DLD1 (cell line): Measurements from ENCODE around the gene ABCC11.
"Not testable (repeated sequence)": the region's sequence is repeated elsewhere in the genome, so short reads cannot be mapped to it uniquely, and the experiment has no call there.

ENCODE experiments used
- in situ Hi-C: cut with HindIII; loops from 2 replicates; pipeline ENCODE4 v1.10.0; 2017; ENCODE audit warnings: low sequenced_read_pairs

Gene ABCC11

GRCh38 chr16:48204825-48205151 lies 42.6 kb downstream of the ABCC11 start:
- in situ Hi-C loops, result no loop called here

GRCh38 chr16:48203974-48204824 lies 43.1 kb downstream of the ABCC11 start:
- in situ Hi-C loops, result no loop called here

- in situ Hi-C loops, result no loop called here
Observed at GRCh38 chr16:48201515-48202201, 45.7 kb downstream of the ABCC11 start.

GRCh38 chr16:48197294-48197693 lies 50.0 kb downstream of the ABCC11 start:
- in situ Hi-C loops, result no loop called here

- in situ Hi-C loops, result no loop called here
Observed at GRCh38 chr16:48194828-48195556, 52.3 kb downstream of the ABCC11 start.

GRCh38 chr16:48193846-48194245 lies 53.5 kb downstream of the ABCC11 start:
- in situ Hi-C loops, result no loop called here

GRCh38 chr16:48188449-48189102 lies 58.8 kb downstream of the ABCC11 start:
- in situ Hi-C loops, result loop anchor here (10.0 kb wide), 1 partner anchor 1134 kb away; no protein-coding TSS in a partner anchor

GRCh38 chr16:48187779-48188178 lies 59.6 kb downstream of the ABCC11 start:
- in situ Hi-C loops, result loop anchor here (10.0 kb wide), 1 partner anchor 1133 kb away; no protein-coding TSS in a partner anchor

GRCh38 chr16:48184681-48185080 lies 62.7 kb downstream of the ABCC11 start:
- in situ Hi-C loops, result loop anchor here (10.0 kb wide), 1 partner anchor 1130 kb away; no protein-coding TSS in a partner anchor

- in situ Hi-C loops, result loop anchor here (10.0 kb wide), 1 partner anchor 1128 kb away; no protein-coding TSS in a partner anchor
Observed at GRCh38 chr16:48182979-48183537, 64.3 kb downstream of the ABCC11 start.

GRCh38 chr16:48181746-48182520 lies 65.4 kb downstream of the ABCC11 start:
- in situ Hi-C loops, result loop anchor here (10.0 kb wide), 1 partner anchor 1127 kb away; no protein-coding TSS in a partner anchor

- in situ Hi-C loops, result loop anchor here (10.0 kb wide), 1 partner anchor 1126 kb away; no protein-coding TSS in a partner anchor
Observed at GRCh38 chr16:48180868-48181480, 66.4 kb downstream of the ABCC11 start.

GRCh38 chr16:48176635-48177408 lies 70.5 kb downstream of the ABCC11 start:
- in situ Hi-C loops, result loop anchor here (10.0 kb wide), 1 partner anchor 1312 kb away; no protein-coding TSS in a partner anchor

- in situ Hi-C loops, result loop anchor here (10.0 kb wide), 1 partner anchor 1309 kb away; no protein-coding TSS in a partner anchor
Observed at GRCh38 chr16:48173889-48174288, 73.5 kb downstream of the ABCC11 start.

- in situ Hi-C loops, result loop anchor here (10.0 kb wide), 1 partner anchor 1308 kb away; no protein-coding TSS in a partner anchor
Observed at GRCh38 chr16:48172682-48173081, 74.7 kb downstream of the ABCC11 start.

GRCh38 chr16:48169896-48170295 lies 77.4 kb downstream of the ABCC11 start:
- in situ Hi-C loops, result loop anchor here (10.0 kb wide), 1 partner anchor 1305 kb away; no protein-coding TSS in a partner anchor

GRCh38 chr16:48168075-48168474 lies 79.3 kb downstream of the ABCC11 start:
- in situ Hi-C loops, result no loop called here

- in situ Hi-C loops, result not testable (repeated sequence)
Observed at GRCh38 chr16:48166617-48167016, 80.7 kb downstream of the ABCC11 start.
